Testis (tissue), 2 donors: ENCODE data around the gene VPS52.

Experiments
- POLR2A ChIP-seq: fragments of 450-650 bp; IDR thresholded peaks from one replicate; pipeline ENCODE4 v1.6.1; 2017; ENCODE audit warnings: antibody characterized with exemption, mild to moderate bottlenecking, moderate library complexity
- TF ChIP-seq, protein P1 (sequence below), 3 experiments: fragments of 450-650 bp in 2 of 3; fragments of 200-600 bp in 1 of 3; sonication (generic) in 1 of 3; IDR thresholded peaks; one replicate each; pipeline ENCODE4 v1.5.1; 2016 to 2019; ENCODE audit warnings: antibody characterized with exemption in 3 of 3, mild to moderate bottlenecking in 2 of 3, moderate library complexity in 1 of 3

- TF ChIP-seq, protein P1, sequence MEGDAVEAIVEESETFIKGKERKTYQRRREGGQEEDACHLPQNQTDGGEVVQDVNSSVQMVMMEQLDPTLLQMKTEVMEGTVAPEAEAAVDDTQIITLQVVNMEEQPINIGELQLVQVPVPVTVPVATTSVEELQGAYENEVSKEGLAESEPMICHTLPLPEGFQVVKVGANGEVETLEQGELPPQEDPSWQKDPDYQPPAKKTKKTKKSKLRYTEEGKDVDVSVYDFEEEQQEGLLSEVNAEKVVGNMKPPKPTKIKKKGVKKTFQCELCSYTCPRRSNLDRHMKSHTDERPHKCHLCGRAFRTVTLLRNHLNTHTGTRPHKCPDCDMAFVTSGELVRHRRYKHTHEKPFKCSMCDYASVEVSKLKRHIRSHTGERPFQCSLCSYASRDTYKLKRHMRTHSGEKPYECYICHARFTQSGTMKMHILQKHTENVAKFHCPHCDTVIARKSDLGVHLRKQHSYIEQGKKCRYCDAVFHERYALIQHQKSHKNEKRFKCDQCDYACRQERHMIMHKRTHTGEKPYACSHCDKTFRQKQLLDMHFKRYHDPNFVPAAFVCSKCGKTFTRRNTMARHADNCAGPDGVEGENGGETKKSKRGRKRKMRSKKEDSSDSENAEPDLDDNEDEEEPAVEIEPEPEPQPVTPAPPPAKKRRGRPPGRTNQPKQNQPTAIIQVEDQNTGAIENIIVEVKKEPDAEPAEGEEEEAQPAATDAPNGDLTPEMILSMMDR (IDR thresholded peaks at IDR 0.05) = no peak
- TF ChIP-seq POLR2A = no peak
These were observed 58.3 kb downstream of the VPS52 start for GRCh38 chr6:33213166-33213988.
